Measurements from ENCODE around the gene SMG7. TPM values are rescaled to one million over a fixed set of nuclear protein-coding genes. Genes with fewer than 3 reads are reported as not detected.

Gene SMG7
- total RNA-seq, 1 donor from 2014 or later: 63.3 TPM

DNA sequence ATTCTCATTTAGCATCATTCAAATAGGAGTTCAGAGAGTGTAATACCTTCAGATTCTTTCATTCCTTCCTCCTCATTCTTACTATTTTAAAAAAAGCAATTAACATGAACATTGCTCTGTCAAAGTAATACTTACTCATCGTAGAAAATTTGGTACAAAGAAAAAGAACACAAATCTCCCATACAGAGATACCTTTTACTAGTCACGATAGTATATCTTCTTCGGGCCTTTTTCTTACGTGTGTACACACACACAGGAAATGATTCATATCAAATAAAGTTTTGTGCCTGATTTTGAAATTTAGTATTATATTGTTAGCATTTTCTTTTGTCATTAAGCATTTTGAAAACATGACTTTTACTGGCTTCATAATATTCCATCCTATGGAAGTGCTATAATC, 65.1 kb downstream of the SMG7 start:
- Mint-ChIP-seq H3K27me3 (ENCODE audit: low read depth) (no peaks in the 10 kb centered on the region), H3K27ac (no peak overlapping the region), H3K4me1 (ENCODE audit: low read depth) (peaks cover 6% of the 10 kb centered on the region), H3K4me3 (ENCODE audit: low read depth) (no peak overlapping the region), H3K9me3 (no peaks in the 10 kb centered on the region), H3K36me3 (ENCODE audit: low read depth) (peaks cover 78% of the 10 kb centered on the region)
- DNase-seq (ENCODE audit: low spot score): no peak
- intact Hi-C loops (cut with micrococcal nuclease): no loop called here

DNA sequence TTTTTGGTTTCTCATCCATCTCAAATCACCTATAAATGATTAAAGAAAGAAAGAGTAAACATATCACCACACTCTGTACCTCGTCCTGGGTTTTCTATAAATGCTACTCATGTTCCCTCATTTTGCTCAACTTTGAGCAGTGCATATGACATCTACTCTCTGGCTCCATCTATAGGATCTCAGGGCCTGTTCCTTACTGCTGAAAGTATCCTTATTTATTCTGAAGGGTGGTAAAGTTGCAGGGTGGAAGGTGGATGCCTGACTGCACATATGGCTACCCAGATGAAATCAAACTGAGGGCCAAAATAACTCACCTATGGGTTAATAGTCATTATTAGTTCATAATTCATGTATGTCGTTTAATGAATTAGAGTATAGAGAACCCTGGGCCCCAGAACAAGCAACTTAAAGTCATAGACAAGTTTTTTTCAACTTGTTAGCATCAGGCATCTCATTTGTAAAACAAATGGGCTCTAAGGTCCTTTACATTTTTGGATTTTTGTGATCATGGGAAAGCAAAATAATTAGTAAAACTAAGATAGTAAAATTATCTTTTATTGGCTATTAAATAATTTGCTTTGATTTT, 71.4 kb downstream of the SMG7 start:
- intact Hi-C loops (cut with micrococcal nuclease): loop anchor here (1.0 kb wide), 1 partner anchor 73 kb away; no protein-coding TSS in a partner anchor
- peaks cover 80% of the 10 kb centered on the region for H3K36me3 Mint-ChIP-seq (ENCODE audit: low read depth)
- no peak overlapping the region for H3K4me3 Mint-ChIP-seq (ENCODE audit: low read depth)
- no peak for DNase-seq (ENCODE audit: low spot score)
- H3K9me3 Mint-ChIP-seq: no peaks in the 10 kb centered on the region
- H3K27ac Mint-ChIP-seq: no peak overlapping the region
- peaks cover 4% of the 10 kb centered on the region for H3K4me1 Mint-ChIP-seq (ENCODE audit: low read depth)
- H3K27me3 Mint-ChIP-seq (ENCODE audit: low read depth): no peaks in the 10 kb centered on the region

DNA sequence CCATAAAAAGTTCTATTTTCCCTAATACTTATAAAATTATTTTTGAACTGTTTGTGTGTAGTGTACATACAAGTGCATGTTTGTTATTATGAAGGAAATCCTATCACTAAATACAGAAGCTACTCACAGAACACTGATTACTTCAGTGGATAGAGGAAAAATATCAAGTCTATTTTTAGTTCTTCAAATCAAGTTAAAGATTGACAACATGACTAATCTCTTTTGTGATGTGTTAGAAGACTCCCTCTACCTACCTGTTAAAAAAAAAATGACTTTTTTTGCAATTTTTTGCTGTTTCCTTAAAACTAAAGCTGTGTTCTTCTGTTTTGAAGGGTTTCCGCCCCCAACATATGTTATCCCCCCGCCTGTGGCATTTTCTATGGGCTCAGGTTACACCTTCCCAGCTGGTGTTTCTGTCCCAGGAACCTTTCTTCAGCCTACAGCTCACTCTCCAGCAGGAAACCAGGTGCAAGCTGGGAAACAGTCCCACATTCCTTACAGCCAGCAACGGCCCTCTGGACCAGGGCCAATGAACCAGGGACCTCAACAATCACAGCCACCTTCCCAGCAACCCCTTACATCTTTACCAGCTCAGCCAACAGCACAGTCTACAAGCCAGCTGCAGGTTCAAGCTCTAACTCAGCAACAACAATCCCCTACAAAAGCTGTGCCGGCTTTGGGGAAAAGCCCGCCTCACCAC, 72.4 kb downstream of the SMG7 start:
- no peaks in the 10 kb centered on the region for H3K9me3 Mint-ChIP-seq
- intact Hi-C loops (cut with micrococcal nuclease): no loop called here
- peaks cover 4% of the 10 kb centered on the region for H3K4me1 Mint-ChIP-seq (ENCODE audit: low read depth)
- H3K4me3 Mint-ChIP-seq (ENCODE audit: low read depth): no peak overlapping the region
- H3K36me3 Mint-ChIP-seq (ENCODE audit: low read depth): peaks cover 82% of the 10 kb centered on the region
- no peak for DNase-seq (ENCODE audit: low spot score)
- H3K27me3 Mint-ChIP-seq (ENCODE audit: low read depth): no peaks in the 10 kb centered on the region
- H3K27ac Mint-ChIP-seq: no peak overlapping the region

DNA sequence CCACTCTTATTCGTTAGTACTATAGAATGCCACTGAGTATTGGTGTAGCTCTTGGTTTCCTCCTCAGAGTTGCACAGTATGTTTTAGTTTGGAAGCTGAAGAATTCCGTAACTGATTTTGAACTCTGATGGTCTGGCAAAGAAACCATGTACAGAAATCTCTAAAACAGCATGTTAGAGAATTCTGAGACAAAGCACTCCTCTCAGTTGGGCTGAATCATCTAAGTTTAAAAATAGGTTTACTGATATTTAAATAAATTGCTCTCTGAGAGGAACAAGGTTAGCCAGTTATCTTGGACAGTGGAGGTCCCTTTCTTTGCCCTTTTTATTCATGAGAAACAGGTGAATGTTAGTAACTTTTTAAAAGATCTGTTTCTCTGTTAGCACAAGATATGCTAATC, 74.1 kb downstream of the SMG7 start:
- H3K27me3 Mint-ChIP-seq (ENCODE audit: low read depth): no peaks in the 10 kb centered on the region
- intact Hi-C loops (cut with micrococcal nuclease): no loop called here
- no peaks in the 10 kb centered on the region for H3K9me3 Mint-ChIP-seq
- DNase-seq (ENCODE audit: low spot score): no peak
- peaks cover 84% of the 10 kb centered on the region for H3K36me3 Mint-ChIP-seq (ENCODE audit: low read depth)
- no peak overlapping the region for H3K27ac Mint-ChIP-seq
- H3K4me1 Mint-ChIP-seq (ENCODE audit: low read depth): peaks cover 6% of the 10 kb centered on the region
- no peak overlapping the region for H3K4me3 Mint-ChIP-seq (ENCODE audit: low read depth)

DNA sequence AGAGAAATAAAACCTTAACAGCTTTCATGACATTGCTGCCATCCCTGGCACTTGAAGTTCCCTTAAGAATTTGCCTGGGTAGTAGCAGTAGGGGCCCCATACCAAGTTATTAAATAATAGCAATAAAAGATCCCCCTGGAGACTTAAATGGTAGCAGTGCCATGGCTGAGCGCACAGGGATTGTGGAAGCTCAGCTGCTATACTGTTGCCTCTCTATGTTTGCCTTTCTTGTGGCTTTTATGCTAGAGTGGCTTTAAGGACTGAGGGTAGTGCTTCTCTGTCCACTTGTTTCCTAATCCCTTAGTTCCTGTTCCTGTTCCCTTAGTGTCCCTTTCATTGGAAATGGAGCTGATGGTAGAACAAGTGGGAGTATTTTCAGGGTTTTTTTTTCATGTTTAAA, 75.8 kb downstream of the SMG7 start:
- H3K36me3 Mint-ChIP-seq (ENCODE audit: low read depth): peaks cover 83% of the 10 kb centered on the region
- intact Hi-C loops (cut with micrococcal nuclease): no loop called here
- peaks cover 6% of the 10 kb centered on the region for H3K4me1 Mint-ChIP-seq (ENCODE audit: low read depth)
- no peak for DNase-seq (ENCODE audit: low spot score)
- no peaks in the 10 kb centered on the region for H3K27me3 Mint-ChIP-seq (ENCODE audit: low read depth)
- H3K9me3 Mint-ChIP-seq: no peaks in the 10 kb centered on the region
- no peak overlapping the region for H3K4me3 Mint-ChIP-seq (ENCODE audit: low read depth)
- no peak overlapping the region for H3K27ac Mint-ChIP-seq

DNA sequence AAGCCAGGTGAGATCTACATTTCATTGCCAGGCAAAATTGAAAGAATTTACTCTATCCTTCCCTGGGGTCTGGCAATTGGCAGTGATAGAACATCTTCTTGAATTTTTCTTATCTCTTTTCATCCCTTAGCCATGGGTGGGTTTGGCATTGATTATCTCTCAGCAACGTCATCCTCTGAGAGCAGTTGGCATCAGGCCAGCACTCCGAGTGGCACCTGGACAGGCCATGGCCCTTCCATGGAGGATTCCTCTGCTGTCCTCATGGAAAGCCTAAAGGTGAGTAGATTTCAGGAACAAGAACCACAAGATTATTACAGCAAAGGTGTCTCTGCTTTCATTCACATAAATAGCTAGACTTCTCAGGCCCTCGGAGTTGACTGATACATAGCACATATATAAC, 78.6 kb downstream of the SMG7 start:
- no peak for DNase-seq (ENCODE audit: low spot score)
- H3K4me3 Mint-ChIP-seq (ENCODE audit: low read depth): no peak overlapping the region
- peaks cover 81% of the 10 kb centered on the region for H3K36me3 Mint-ChIP-seq (ENCODE audit: low read depth)
- H3K4me1 Mint-ChIP-seq (ENCODE audit: low read depth): peaks cover 5% of the 10 kb centered on the region
- intact Hi-C loops (cut with micrococcal nuclease): no loop called here
- no peaks in the 10 kb centered on the region for H3K9me3 Mint-ChIP-seq
- H3K27ac Mint-ChIP-seq: peak overlapping the region; percentile 34
- H3K27me3 Mint-ChIP-seq (ENCODE audit: low read depth): no peaks in the 10 kb centered on the region

DNA sequence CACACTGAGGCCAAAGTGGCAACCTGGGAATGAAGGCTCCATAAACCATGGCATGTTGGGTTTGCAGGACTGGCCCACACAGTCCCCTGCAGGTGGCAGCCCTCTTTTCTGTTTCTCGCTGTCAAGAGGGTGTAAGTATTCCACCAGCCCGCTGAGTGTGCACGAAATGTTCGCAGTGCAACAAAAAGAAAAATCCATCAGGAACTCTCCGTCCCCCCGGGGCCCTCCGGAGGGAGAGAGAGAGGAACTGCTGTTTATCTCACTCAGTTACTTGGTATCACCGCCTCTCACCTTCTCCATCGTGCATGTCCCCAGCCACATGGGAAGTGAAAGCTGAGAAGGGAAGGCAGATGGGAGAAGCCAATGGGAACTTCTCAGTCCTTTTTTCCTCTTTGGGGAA, 79.6 kb downstream of the SMG7 start:
- peaks cover 75% of the 10 kb centered on the region for H3K36me3 Mint-ChIP-seq (ENCODE audit: low read depth)
- H3K4me1 Mint-ChIP-seq (ENCODE audit: low read depth): peaks cover 5% of the 10 kb centered on the region
- no peaks in the 10 kb centered on the region for H3K9me3 Mint-ChIP-seq
- no peaks in the 10 kb centered on the region for H3K27me3 Mint-ChIP-seq (ENCODE audit: low read depth)
- no peak overlapping the region for H3K4me3 Mint-ChIP-seq (ENCODE audit: low read depth)
- intact Hi-C loops (cut with micrococcal nuclease): no loop called here
- no peak for DNase-seq (ENCODE audit: low spot score)
- no peak overlapping the region for H3K27ac Mint-ChIP-seq

DNA sequence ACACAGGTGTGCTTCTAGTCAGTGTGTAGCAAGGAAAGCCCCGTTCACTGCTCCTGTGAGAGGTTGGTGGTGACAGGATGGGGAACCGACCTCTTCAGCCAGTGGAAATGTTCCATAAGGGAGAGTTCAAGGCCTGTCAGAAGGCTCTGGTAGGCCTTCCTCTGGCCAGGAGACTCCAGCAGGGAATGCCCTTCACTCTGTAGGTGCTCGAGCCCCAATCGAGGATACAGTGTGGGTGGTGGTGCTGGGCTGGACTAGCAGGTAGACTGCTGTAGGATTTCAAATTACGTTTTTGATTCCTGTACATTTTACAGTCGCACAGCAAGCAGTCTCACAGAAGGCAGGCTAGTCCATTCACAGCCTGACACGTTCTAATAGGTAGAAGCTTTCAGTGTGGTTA, 80.1 kb downstream of the SMG7 start:
- no peak overlapping the region for H3K4me3 Mint-ChIP-seq (ENCODE audit: low read depth)
- H3K4me1 Mint-ChIP-seq (ENCODE audit: low read depth): peaks cover 3% of the 10 kb centered on the region
- no peak for DNase-seq (ENCODE audit: low spot score)
- no peak overlapping the region for H3K27ac Mint-ChIP-seq
- H3K9me3 Mint-ChIP-seq: no peaks in the 10 kb centered on the region
- intact Hi-C loops (cut with micrococcal nuclease): no loop called here
- no peaks in the 10 kb centered on the region for H3K27me3 Mint-ChIP-seq (ENCODE audit: low read depth)
- H3K36me3 Mint-ChIP-seq (ENCODE audit: low read depth): peaks cover 70% of the 10 kb centered on the region

DNA sequence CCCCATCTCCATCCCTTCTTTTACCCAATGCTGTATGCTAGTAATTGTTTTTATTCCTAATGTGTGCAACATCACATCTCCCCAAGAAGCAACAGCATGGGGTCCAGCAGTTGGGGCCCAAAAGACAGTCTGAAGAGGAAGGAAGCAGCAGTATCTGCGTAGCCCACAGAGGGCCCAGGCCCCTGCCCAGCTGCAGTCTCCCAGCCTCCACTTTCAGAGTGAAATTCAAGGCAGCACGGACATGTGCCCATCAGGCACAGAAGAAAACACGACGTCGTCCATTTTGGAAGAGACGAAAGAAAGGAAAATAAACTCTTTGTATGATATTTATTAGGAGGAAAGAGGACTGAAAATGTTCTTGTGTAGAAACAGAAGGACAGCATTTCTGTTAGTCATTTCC, 80.6 kb downstream of the SMG7 start:
- no peak overlapping the region for H3K4me3 Mint-ChIP-seq (ENCODE audit: low read depth)
- DNase-seq (ENCODE audit: low spot score): no peak
- intact Hi-C loops (cut with micrococcal nuclease): no loop called here
- H3K27me3 Mint-ChIP-seq (ENCODE audit: low read depth): no peaks in the 10 kb centered on the region
- peaks cover 2% of the 10 kb centered on the region for H3K4me1 Mint-ChIP-seq (ENCODE audit: low read depth)
- no peaks in the 10 kb centered on the region for H3K9me3 Mint-ChIP-seq
- H3K27ac Mint-ChIP-seq: no peak overlapping the region
- H3K36me3 Mint-ChIP-seq (ENCODE audit: low read depth): peaks cover 69% of the 10 kb centered on the region

DNA sequence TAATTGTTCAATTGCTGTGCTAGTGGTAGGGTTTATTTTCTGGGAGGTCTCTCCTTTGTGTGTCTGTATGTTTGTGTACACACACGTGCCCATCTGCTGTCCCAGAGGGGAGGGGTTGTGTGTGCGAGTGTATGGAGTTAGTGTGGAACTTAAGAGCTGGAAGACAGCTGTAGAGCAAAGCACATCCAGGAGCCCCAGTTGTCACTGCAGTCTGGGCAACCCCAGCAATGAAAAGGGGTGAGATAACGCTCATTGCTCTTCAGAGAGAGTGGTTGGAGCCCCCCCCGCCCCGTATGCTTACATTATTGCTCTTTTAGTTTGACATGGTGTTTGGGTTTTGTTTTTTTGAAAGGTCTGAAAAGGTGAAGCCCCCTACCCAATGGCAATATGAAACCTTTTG, 81.0 kb downstream of the SMG7 start:
- DNase-seq (ENCODE audit: low spot score): no peak
- no peak overlapping the region for H3K27ac Mint-ChIP-seq
- intact Hi-C loops (cut with micrococcal nuclease): no loop called here
- H3K27me3 Mint-ChIP-seq (ENCODE audit: low read depth): no peaks in the 10 kb centered on the region
- H3K4me1 Mint-ChIP-seq (ENCODE audit: low read depth): peaks cover 2% of the 10 kb centered on the region
- H3K36me3 Mint-ChIP-seq (ENCODE audit: low read depth): peaks cover 66% of the 10 kb centered on the region
- no peaks in the 10 kb centered on the region for H3K9me3 Mint-ChIP-seq
- H3K4me3 Mint-ChIP-seq (ENCODE audit: low read depth): no peak overlapping the region

DNA sequence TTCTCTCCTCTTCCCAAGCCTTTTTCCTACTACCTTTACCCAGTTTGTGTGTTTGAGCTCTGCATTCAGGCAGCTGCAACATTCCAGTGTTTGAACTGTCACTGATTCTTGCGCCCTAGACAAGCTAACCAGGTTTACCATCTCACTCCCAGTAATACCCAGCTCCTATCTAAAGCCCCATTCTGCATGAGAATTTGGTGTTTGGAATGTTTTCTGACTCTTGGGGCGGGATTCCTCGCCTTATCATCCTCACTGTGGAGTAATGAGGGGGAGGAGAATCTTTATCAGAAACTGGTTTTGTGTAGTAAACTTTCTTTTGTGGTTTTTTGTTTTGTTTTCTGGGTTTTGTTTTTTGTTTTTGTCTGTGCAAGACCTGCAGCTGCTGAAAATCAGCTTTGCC, 81.5 kb downstream of the SMG7 start:
- intact Hi-C loops (cut with micrococcal nuclease): no loop called here

DNA sequence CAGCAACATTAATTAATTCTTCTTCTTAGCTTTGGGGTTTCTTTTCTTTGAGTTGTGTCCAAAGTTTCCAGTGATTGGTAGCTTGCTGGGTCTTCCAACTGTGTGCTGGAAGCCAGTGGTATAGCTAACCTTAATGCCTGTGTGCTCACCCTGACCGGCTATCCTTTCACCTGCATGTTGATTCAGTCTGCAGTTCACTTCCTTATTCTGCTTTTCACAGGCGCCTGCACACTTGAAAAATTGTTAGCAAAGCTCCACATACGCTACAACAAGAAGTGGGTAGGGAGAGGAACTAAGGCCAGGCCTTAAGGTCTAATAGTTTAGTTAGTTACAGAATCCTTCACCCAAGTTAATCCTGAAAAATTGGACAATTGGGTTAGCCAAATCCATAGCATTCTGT, 82.3 kb downstream of the SMG7 start:
- H3K36me3 Mint-ChIP-seq (ENCODE audit: low read depth): peaks cover 53% of the 10 kb centered on the region
- H3K4me1 Mint-ChIP-seq (ENCODE audit: low read depth): peaks cover 2% of the 10 kb centered on the region
- no peak overlapping the region for H3K4me3 Mint-ChIP-seq (ENCODE audit: low read depth)
- intact Hi-C loops (cut with micrococcal nuclease): no loop called here
- no peak overlapping the region for H3K27ac Mint-ChIP-seq
- H3K9me3 Mint-ChIP-seq: no peaks in the 10 kb centered on the region
- no peak for DNase-seq (ENCODE audit: low spot score)
- no peaks in the 10 kb centered on the region for H3K27me3 Mint-ChIP-seq (ENCODE audit: low read depth)

More for the DNA sequence above, 81.5 kb downstream of the SMG7 start:
- H3K4me3 Mint-ChIP-seq (ENCODE audit: low read depth): no peak overlapping the region
- DNase-seq (ENCODE audit: low spot score): no peak
- peaks cover 62% of the 10 kb centered on the region for H3K36me3 Mint-ChIP-seq (ENCODE audit: low read depth)
- H3K27ac Mint-ChIP-seq: no peak overlapping the region
- H3K9me3 Mint-ChIP-seq: no peaks in the 10 kb centered on the region
- no peaks in the 10 kb centered on the region for H3K27me3 Mint-ChIP-seq (ENCODE audit: low read depth)
- peaks cover 2% of the 10 kb centered on the region for H3K4me1 Mint-ChIP-seq (ENCODE audit: low read depth)

DNA sequence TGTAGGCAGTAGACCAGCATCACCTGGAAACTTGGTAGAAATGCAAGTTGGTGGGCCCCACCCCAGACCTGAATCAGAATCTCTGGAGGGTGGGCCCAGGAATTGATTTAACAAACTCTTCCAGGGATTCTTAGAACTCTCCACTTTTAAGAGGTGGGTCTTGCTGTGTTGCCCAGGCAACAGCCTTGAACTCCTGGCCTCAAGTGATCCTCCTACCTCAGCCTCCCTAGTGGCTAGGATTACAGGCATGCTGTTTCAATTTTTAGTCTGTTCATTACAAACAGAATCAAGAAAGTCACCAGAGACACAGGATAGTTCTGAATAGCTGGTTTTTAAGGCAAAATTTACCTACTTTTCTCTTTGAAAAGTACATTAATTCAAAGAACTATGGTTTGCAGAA, 86.8 kb downstream of the SMG7 start:
- intact Hi-C loops (cut with micrococcal nuclease): no loop called here
- Mint-ChIP-seq H3K27me3 (ENCODE audit: low read depth) (no peaks in the 10 kb centered on the region), H3K4me1 (ENCODE audit: low read depth) (no peaks in the 10 kb centered on the region), H3K9me3 (no peaks in the 10 kb centered on the region), H3K36me3 (ENCODE audit: low read depth) (peaks cover 21% of the 10 kb centered on the region), H3K27ac (no peak overlapping the region), H3K4me3 (ENCODE audit: low read depth) (no peak overlapping the region)
- DNase-seq (ENCODE audit: low spot score): no peak

All from activated T-helper 2 cell treated with anti-CD3 and anti-CD28 coated beads, Interferon-gamma antibody, Interleukin-2, Interleukin-4, amounts not matched to agents 10 μg/mL and 5 μg/mL and 100 μg/mL, durations not matched to agents 14 hours and 24 hours and 36 hours (primary cell).